Measurements from ENCODE around the gene GUCA2A. TPM values are rescaled to one million over a fixed set of nuclear protein-coding genes. Genes with fewer than 3 reads are reported as not detected.

The GUCA2A gene
- total and polyA plus RNA-seq, 2 experiments from 2014 or later: 8.7 to 13.5 TPM

DNA sequence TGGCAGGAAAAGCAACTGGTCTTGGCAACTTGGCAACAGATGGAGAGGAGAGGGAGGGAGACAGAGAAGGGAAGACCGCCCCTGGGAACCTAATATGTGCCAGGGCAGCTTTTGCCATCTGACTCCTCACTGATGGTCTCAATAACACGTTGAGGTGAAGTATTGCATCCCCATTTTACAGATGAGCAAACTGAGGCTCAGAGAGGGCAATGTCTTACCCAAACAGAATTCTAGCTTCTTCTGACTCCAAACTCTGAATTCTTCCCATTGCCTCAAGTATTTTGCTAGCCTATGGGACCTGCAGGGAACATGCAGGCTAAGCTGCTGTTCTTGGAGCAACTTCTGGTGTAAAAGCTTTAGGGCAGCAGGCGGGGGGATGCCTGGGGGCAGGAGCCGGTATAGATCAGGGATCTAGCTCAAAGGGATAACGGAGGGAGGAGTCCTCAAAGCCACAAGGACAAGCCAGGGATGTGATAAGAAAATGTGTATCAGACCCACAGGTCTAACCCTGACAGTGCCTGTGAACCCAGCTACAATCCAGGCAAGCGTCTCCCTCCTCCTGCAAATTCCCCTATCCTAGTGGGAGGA lies 7.2 kb upstream of the GUCA2A start:
- Histone ChIP-seq H3K4me3 (no peak overlapping the region), H3K4me1 (ENCODE audit: insufficient read depth) (peaks cover 9% of the 10 kb centered on the region), H3K9me3 (ENCODE audit: low read depth) (no peaks in the 10 kb centered on the region), H4K20me1 (ENCODE audit: insufficient read depth, poor library complexity, severe bottlenecking) (no peaks in the 10 kb centered on the region), H3K4me2 (no peak overlapping the region), H3K79me2 (no peaks in the 10 kb centered on the region), H3K27me3 (no peaks in the 10 kb centered on the region), H3K9me2 (replicated peaks; ENCODE audit: insufficient read depth) (no peaks in the 10 kb centered on the region), H3K27ac (no peak overlapping the region), H2AFZ (no peak overlapping the region), H3K36me3 (replicated peaks; ENCODE audit: insufficient read depth, low read depth) (no peaks in the 10 kb centered on the region)
- 73% methylated on average over 6 of the region's 6 CpGs for WGBS (ENCODE audit: low lambda C conversion rate, missing lambda C conversion rate)
- no peak for DNase-seq (ENCODE audit: low spot score)
- TF ChIP-seq EZH2phosphoT487 (IDR thresholded peaks at IDR 0.05; ENCODE audit: low read depth, severe bottlenecking, unreplicated experiment) (no peak), CTCF (IDR thresholded peaks at IDR 0.05; ENCODE audit: poor library complexity) (no peak), EZH2 (IDR thresholded peaks at IDR 0.05; ENCODE audit: borderline replicate concordance) (no peak)

DNA sequence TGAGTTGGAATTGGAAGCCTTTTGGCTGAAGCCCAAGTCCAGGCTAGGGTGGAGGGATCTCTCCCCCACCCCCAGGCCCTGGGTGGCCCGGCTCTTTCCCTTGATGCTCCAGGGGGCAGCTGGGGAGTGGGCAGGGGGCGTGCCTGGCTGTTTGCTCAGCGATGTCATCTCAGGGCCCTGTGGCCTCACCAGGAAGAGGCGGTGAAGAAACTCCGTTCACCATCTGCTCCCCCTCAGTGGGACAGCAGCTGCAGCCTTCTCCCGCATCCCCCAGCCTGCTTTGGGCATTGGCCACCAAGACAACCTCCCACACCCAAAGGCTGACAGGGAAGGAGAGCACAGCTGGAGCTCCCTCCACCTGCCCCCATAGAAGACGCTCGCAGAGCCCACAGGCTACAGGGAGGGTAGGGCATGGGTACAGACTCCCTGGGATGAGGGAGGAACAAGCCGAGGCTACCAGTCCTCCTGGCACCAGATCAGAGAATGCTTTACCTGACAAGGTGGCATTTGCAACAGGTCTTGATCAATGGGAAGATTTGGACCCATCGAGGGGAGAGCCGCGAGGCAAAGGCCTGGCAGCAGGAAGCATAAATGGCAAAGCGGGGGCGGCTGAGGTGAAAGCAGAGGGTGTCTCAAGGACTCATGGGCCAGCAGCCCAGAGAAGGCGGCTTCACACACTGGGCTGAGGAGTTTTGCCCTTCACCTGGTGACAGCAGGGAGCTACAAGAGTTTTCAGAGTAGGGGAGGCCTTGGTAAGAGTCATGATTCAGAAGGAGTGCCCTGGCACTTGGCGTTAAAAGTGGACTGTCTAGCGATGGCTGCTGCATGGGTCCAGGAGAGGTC lies 6.5 kb upstream of the GUCA2A start:
- Histone ChIP-seq H3K79me2 (no peaks in the 10 kb centered on the region), H3K4me3 (no peak overlapping the region), H3K36me3 (replicated peaks; ENCODE audit: insufficient read depth, low read depth) (no peaks in the 10 kb centered on the region), H3K9me2 (replicated peaks; ENCODE audit: insufficient read depth) (no peaks in the 10 kb centered on the region), H3K4me2 (no peak overlapping the region), H3K4me1 (ENCODE audit: insufficient read depth) (peaks cover 13% of the 10 kb centered on the region), H3K9me3 (ENCODE audit: low read depth) (no peaks in the 10 kb centered on the region), H2AFZ (no peak overlapping the region), H3K27ac (no peak overlapping the region), H3K27me3 (no peaks in the 10 kb centered on the region), H4K20me1 (ENCODE audit: insufficient read depth, poor library complexity, severe bottlenecking) (no peaks in the 10 kb centered on the region)
- no peak for DNase-seq (ENCODE audit: low spot score)
- TF ChIP-seq EZH2phosphoT487 (IDR thresholded peaks at IDR 0.05; ENCODE audit: low read depth, severe bottlenecking, unreplicated experiment): no peak
- TF ChIP-seq CTCF (IDR thresholded peaks at IDR 0.05; ENCODE audit: poor library complexity): no peak
- TF ChIP-seq EZH2 (IDR thresholded peaks at IDR 0.05; ENCODE audit: borderline replicate concordance): no peak
- 74% methylated on average over 16 of the region's 17 CpGs for WGBS (ENCODE audit: low lambda C conversion rate, missing lambda C conversion rate)

DNA sequence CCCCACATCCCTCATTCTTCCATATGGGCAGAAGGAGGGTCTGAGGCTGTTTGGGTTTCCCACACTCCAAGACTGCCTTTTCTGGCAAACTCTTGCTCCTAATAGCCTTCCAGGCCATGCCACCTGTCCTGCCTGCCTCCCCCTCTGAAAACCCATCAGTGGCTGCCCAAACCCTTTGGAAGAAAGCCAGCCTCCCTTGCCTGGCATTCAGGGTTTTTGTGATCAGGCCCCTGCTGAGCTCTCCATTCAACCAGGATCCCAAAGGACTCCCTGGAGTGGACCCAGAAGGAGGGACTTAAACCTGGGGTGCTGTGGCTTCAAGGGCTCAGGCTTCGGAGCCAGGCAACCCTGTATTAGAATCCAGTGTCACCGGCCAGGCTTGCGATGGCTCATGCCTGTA lies 4.2 kb upstream of the GUCA2A start:
- Histone ChIP-seq H3K4me1 (ENCODE audit: insufficient read depth) (peaks cover 19% of the 10 kb centered on the region), H4K20me1 (ENCODE audit: insufficient read depth, poor library complexity, severe bottlenecking) (no peaks in the 10 kb centered on the region), H3K27ac (no peak overlapping the region), H3K79me2 (no peaks in the 10 kb centered on the region), H3K9me3 (ENCODE audit: low read depth) (no peaks in the 10 kb centered on the region), H3K4me2 (no peak overlapping the region), H3K36me3 (replicated peaks; ENCODE audit: insufficient read depth, low read depth) (no peaks in the 10 kb centered on the region), H3K4me3 (no peak overlapping the region), H2AFZ (no peak overlapping the region), H3K9me2 (replicated peaks; ENCODE audit: insufficient read depth) (no peaks in the 10 kb centered on the region), H3K27me3 (no peaks in the 10 kb centered on the region)
- no peak for DNase-seq (ENCODE audit: low spot score)
- 94% methylated on average over 3 of the region's 3 CpGs for WGBS (ENCODE audit: low lambda C conversion rate, missing lambda C conversion rate)
- TF ChIP-seq CTCF (IDR thresholded peaks at IDR 0.05; ENCODE audit: poor library complexity): no peak
- no peak for TF ChIP-seq EZH2 (IDR thresholded peaks at IDR 0.05; ENCODE audit: borderline replicate concordance)
- no peak for TF ChIP-seq EZH2phosphoT487 (IDR thresholded peaks at IDR 0.05; ENCODE audit: low read depth, severe bottlenecking, unreplicated experiment)
